GM20000 (cell line): ENCODE measurements around the gene SUSD6.

Experiments used
- DNase-seq: peaks from one replicate; pipeline ENCODE4 v3.0.0; 2012; ENCODE audit warnings: low spot score
- TF ChIP-seq, protein P1 (sequence below): IDR thresholded peaks from 2 replicates; pipeline ENCODE4 v1.5.1; 2012; ENCODE audit warnings: mild to moderate bottlenecking, control low read depth; ENCODE audit errors: extremely low read depth, missing control alignments

The SUSD6 gene

DNA sequence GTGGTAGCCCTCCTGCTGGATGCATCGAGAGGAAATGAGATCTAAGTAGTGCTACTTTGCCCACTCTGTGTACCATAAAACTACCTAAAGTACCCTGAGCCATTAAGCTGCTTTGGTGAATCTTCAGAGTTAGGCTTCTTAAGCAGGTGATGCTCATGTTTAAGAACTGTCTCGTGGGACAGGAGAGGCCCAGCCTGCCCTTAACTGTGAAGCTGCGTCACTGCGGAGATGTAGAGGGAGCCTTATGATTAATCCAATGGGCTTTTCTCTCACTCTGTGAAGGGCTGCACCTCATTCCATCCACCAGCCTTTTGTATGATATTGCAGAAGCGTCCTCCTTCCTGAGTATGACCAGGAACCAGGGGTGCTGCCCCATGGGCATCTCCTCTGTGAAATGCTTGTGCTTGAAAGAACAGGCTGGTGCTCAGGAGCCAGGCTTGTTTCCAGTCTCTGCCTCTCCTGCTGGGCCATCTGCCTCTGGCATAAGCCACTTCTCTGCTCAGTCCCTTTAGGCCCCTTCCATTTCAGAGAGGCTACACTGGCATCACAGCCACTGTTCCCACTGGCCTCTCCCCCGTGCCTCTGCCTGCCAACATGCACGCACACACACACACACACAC is 30.0 kb upstream of the SUSD6 start:
- TF ChIP-seq, protein P1, sequence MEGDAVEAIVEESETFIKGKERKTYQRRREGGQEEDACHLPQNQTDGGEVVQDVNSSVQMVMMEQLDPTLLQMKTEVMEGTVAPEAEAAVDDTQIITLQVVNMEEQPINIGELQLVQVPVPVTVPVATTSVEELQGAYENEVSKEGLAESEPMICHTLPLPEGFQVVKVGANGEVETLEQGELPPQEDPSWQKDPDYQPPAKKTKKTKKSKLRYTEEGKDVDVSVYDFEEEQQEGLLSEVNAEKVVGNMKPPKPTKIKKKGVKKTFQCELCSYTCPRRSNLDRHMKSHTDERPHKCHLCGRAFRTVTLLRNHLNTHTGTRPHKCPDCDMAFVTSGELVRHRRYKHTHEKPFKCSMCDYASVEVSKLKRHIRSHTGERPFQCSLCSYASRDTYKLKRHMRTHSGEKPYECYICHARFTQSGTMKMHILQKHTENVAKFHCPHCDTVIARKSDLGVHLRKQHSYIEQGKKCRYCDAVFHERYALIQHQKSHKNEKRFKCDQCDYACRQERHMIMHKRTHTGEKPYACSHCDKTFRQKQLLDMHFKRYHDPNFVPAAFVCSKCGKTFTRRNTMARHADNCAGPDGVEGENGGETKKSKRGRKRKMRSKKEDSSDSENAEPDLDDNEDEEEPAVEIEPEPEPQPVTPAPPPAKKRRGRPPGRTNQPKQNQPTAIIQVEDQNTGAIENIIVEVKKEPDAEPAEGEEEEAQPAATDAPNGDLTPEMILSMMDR, result no peak
- no peak for DNase-seq

DNA sequence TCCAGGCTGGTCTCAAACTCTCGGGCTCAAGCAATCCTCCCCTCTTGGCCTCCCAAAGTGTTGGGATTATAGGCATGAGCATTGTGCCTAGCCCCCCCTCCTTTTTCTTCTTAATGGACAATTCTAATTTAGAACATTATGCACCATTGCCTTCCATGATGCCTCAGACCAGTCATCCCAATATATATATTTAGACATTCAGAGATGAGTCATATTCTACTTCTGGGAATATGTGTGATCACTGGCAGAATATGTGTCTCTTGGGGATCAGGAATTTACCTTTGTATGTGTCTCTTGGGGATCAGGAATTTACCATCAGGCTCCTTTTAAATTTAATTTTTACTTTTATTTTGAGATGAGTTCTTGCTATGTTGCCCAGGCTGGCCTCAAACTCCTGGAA is 29.2 kb upstream of the SUSD6 start:
- TF ChIP-seq, protein P1, result no peak
- no peak for DNase-seq

DNA sequence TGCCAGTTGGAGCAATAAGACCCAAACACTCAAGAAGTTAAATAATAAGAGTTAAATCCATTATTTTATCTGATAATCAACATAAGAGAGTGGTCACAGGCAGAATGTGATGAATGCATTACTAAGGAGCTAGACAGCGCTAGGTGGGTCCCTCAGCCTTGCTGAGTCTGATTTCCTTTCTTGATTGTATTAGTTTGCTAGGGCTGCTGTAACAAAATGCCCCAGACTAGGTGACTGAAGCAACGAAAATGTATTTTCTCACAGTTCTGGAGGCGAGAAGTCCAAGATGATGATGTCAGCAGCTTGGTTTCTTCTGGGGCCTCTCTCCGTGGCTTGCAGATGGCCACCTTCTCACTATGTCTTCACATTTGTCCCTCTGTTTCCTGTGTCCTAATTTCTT is 28.6 kb upstream of the SUSD6 start:
- DNase-seq, result no peak
- TF ChIP-seq, protein P1, result no peak

DNA sequence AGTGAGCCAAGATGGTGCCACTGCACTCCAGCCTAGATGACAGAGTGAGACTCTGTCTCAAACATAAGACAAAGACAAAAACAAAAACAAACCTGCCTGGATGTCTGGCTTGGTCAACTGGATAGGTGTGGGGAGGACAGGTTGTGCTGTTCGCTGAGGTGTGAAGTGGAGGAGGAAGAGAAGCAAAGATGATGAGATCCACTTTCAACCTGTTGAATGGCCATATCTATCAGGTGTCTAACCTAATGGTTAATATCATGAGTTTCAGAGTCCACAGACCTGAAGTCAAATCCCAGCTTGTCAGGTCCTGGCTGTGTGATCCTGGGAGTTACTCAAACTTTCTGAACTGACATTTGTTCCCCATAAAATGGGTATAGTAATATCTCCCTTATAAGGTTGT is 27.0 kb upstream of the SUSD6 start:
- DNase-seq, result no peak
- TF ChIP-seq, protein P1, result no peak

DNA sequence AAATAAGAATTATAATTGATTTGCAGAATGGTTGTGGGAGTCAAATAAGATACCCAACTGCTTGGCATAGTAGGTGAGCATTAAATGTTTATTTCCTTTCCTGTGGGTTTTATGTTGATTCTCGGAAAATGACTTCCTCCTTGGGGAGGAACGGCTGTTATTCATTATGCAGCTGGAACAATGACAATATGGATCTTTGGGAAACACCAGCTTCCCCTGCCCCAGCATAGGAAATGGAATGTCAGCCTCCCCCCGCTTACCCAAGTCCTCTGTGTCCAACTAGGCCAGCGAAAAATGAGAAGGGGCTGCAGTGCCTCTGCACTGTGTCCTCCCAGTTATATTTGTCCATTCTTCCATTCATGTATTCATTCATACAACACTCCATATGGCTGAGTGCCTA is 25.0 kb upstream of the SUSD6 start:
- no peak for DNase-seq
- TF ChIP-seq, protein P1, result no peak

DNA sequence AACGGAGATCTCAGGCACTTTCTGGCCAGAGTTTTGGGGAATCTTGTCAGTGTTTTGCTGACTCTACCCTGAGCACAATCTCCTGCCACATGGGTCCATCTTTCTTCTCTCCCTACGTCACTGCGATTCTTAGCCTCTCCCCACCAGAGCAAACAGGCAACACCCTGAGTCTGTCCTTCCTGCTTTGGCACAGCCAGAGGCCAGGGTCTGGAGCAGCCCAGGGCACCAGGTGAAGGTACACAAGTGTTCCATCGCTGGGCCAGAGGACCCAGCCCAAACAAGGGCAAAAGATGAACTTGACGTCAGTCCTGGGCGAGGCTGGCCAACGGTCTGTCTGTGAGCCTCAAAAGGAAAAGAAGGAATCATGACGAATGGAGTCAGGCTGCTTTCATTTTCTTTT is 24.0 kb upstream of the SUSD6 start:
- TF ChIP-seq, protein P1, result no peak
- DNase-seq, result no peak

DNA sequence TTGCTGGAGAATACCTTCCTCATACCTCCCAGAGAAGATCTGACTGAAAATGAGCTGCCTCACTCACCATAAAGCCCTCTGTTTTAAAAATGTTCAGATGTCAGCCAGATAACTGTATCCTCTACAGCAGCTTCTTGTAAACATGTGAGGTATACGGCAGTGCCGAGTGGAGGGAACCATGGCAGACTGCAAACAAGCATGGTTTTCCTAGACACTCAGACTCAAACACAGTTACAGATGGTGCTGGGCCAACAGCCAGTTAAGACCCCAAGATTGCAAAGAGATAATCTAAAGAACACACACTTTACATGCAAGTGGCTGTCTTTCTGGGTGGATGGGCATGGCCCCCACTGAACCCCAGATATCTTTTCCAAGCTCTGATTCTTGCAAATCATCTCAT is 20.1 kb upstream of the SUSD6 start:
- TF ChIP-seq, protein P1, result no peak
- DNase-seq, result no peak
